SU-DHL-6 (cell line): ENCODE data around the gene MYOD1.

Experiments used
- H2AFZ ChIP-seq: fragments of 200-600 bp; sonication (generic); 2 replicates; pipeline ENCODE4 v1.6.1; 2014; ENCODE audit warnings: low read depth, mild to moderate bottlenecking, moderate library complexity, mixed read lengths, antibody characterized with exemption, low read length; ENCODE audit not compliant: severe bottlenecking
- H3F3A ChIP-seq: fragments of 200-600 bp; shearing (Covaris generic); 2 replicates; pipeline ENCODE4 v1.6.0; 2016; ENCODE audit warnings: antibody characterized with exemption, mild to moderate bottlenecking; ENCODE audit not compliant: insufficient read depth
- H3K27ac ChIP-seq: fragments of 200-600 bp; sonication (generic); 2 replicates; pipeline ENCODE4 v1.5.1; 2016; ENCODE audit warnings: low read depth, mild to moderate bottlenecking, low read length, moderate library complexity, mixed read lengths
- H3K27me3 ChIP-seq: fragments of 200-600 bp; sonication (generic), shearing (Covaris generic); 2 replicates; pipeline ENCODE4 v1.6.0; 2014; ENCODE audit warnings: mild to moderate bottlenecking, low read length
- H3K36me3 ChIP-seq: fragments of 200-600 bp; sonication (generic); 2 replicates; pipeline ENCODE4 v1.6.1; 2014; ENCODE audit warnings: mild to moderate bottlenecking, low read length, mixed read lengths
- H3K4me2 ChIP-seq: fragments of 300-600, 200-600 bp; shearing (Covaris generic), sonication (generic); 2 replicates; pipeline ENCODE4 v1.6.0; 2014; ENCODE audit warnings: low read length, low read depth, mild to moderate bottlenecking; ENCODE audit not compliant: poor library complexity, severe bottlenecking
- H3K4me3 ChIP-seq: fragments of 200-600 bp; sonication (generic); 2 replicates; pipeline ENCODE4 v1.5.1; 2014; ENCODE audit warnings: antibody characterized with exemption, low read length, mild to moderate bottlenecking, mixed read lengths; ENCODE audit not compliant: insufficient read depth, poor library complexity, severe bottlenecking
- H3K79me2 ChIP-seq: fragments of 200-600 bp; sonication (generic); 2 replicates; pipeline ENCODE4 v1.6.1; 2014; ENCODE audit warnings: mild to moderate bottlenecking, low read length, moderate library complexity; ENCODE audit not compliant: insufficient read depth
- H3K9ac ChIP-seq: fragments of 200-600 bp; sonication (generic); 2 replicates; pipeline ENCODE4 v1.7.0; 2014; ENCODE audit warnings: mild to moderate bottlenecking, low read length
- H3K9me2 ChIP-seq: fragments of 200-600 bp; sonication (generic); replicated peaks from 2 replicates; pipeline ENCODE4 v1.6.1; 2014; ENCODE audit warnings: low read length; ENCODE audit not compliant: insufficient read depth
- H3K9me3 ChIP-seq: fragments of 200-600 bp; sonication (generic); 2 replicates; pipeline ENCODE4 v1.6.1; 2014; ENCODE audit warnings: low read length, mixed read lengths; ENCODE audit not compliant: insufficient read depth
- H4K20me1 ChIP-seq: fragments of 200-600 bp; sonication (generic); 2 replicates; pipeline ENCODE4 v1.6.1; 2014; ENCODE audit warnings: low read depth, mild to moderate bottlenecking, antibody characterized with exemption, low read length, moderate library complexity, mixed read lengths
- EZH2phosphoT487 ChIP-seq: fragments of 200-600 bp; sonication (generic), shearing (Covaris generic); conservative IDR thresholded peaks from 2 replicates; pipeline ENCODE4 v1.6.1; 2018; ENCODE audit warnings: mild to moderate bottlenecking, antibody characterized with exemption, low read length, moderate library complexity, mixed read lengths
- TF ChIP-seq, protein P1 (sequence below): fragments of 200-600 bp; sonication (generic); IDR thresholded peaks from one replicate; pipeline ENCODE4 v1.5.1; 2017; ENCODE audit warnings: antibody characterized with exemption, mild to moderate bottlenecking, low read length, moderate library complexity; ENCODE audit not compliant: insufficient read depth, poor library complexity, severe bottlenecking

The MYOD1 gene

DNA sequence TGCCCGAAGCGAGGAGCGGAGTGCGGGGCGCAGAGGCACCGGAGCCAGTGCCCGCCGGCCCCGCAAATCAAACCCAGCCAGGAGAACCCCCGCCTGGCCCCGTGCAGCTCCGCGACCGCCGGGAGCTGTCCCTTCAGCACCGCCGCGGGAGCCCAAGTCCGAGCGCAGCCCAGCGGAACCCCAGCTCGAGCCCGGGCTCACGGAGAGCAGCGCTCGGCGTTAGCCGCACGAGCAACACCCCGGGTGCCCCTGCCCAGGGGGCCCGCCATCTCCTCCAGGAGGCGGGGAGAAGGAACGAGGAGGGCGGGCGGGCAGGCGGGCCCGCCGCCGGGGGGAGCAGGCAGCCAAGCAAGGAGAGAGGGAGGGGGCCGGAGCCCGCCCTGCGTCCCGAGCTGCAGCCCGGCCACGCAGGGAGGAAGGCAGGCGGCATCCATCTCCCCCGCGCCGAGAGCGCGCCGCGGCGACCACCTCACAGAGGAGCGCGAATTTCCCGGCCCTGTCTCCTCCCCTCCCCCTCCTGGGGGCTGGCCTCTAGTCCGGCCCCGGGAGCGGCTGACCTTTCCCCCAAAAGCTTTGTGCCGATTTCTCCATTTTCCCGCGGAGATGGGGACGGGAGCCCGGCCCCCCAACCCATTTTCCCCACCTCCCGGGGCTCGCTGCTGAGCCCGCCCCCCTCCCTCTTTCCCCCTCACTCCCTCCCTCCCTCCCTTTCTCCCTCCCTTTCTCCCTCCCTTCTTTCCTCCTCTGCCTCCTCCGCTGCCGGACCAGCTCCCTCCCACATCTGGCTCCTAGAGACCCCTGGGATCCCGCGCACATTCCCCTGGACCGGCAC lies 15.8 kb downstream of the MYOD1 start:
- TF ChIP-seq EZH2phosphoT487, result no peak
- TF ChIP-seq, protein P1, sequence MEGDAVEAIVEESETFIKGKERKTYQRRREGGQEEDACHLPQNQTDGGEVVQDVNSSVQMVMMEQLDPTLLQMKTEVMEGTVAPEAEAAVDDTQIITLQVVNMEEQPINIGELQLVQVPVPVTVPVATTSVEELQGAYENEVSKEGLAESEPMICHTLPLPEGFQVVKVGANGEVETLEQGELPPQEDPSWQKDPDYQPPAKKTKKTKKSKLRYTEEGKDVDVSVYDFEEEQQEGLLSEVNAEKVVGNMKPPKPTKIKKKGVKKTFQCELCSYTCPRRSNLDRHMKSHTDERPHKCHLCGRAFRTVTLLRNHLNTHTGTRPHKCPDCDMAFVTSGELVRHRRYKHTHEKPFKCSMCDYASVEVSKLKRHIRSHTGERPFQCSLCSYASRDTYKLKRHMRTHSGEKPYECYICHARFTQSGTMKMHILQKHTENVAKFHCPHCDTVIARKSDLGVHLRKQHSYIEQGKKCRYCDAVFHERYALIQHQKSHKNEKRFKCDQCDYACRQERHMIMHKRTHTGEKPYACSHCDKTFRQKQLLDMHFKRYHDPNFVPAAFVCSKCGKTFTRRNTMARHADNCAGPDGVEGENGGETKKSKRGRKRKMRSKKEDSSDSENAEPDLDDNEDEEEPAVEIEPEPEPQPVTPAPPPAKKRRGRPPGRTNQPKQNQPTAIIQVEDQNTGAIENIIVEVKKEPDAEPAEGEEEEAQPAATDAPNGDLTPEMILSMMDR, result no peak
- H3K4me3 ChIP-seq, result no peak overlapping the region

DNA sequence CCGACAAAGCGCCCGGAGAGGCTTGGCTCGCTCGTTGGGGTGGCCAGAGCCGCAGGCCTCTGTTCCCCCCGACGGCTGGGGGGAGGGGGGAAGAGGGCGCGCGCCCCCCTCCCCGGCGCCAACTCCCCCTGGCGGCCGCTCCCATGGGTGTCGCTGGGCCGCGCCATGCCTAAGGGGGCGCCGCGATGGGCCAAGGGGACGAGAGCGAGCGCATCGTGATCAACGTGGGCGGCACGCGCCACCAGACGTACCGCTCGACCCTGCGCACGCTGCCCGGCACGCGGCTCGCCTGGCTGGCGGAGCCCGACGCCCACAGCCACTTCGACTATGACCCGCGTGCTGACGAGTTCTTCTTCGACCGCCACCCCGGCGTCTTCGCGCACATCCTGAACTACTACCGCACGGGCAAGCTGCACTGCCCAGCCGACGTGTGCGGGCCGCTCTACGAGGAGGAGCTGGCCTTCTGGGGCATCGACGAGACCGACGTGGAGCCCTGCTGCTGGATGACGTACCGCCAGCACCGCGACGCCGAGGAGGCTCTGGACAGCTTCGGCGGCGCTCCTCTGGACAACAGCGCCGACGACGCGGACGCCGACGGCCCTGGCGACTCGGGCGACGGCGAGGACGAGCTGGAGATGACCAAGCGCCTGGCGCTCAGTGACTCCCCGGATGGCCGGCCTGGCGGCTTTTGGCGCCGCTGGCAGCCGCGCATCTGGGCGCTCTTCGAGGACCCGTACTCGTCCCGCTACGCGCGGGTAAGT lies 16.6 kb downstream of the MYOD1 start:
- Histone ChIP-seq H3K9ac (no peak overlapping the region), H3K9me3 (no peaks in the 10 kb centered on the region), H3K9me2 (no peaks in the 10 kb centered on the region), H3K36me3 (no peaks in the 10 kb centered on the region), H3K4me3 (no peak overlapping the region), H2AFZ (no peak overlapping the region), H3K27ac (no peak overlapping the region), H3K27me3 (no peaks in the 10 kb centered on the region), H3F3A (no peaks in the 10 kb centered on the region), H3K4me2 (no peak overlapping the region), H4K20me1 (no peaks in the 10 kb centered on the region), H3K79me2 (no peaks in the 10 kb centered on the region)
- TF ChIP-seq, protein P1, result no peak
- TF ChIP-seq EZH2phosphoT487, result no peak

More for the DNA sequence above, 15.8 kb downstream of the MYOD1 start:
- Histone ChIP-seq H3F3A (no peaks in the 10 kb centered on the region), H4K20me1 (no peaks in the 10 kb centered on the region), H3K9me3 (no peaks in the 10 kb centered on the region), H3K79me2 (no peaks in the 10 kb centered on the region), H3K27ac (no peak overlapping the region), H3K4me2 (no peak overlapping the region), H3K9me2 (no peaks in the 10 kb centered on the region), H3K36me3 (no peaks in the 10 kb centered on the region), H3K9ac (no peak overlapping the region), H2AFZ (no peak overlapping the region), H3K27me3 (no peaks in the 10 kb centered on the region)

DNA sequence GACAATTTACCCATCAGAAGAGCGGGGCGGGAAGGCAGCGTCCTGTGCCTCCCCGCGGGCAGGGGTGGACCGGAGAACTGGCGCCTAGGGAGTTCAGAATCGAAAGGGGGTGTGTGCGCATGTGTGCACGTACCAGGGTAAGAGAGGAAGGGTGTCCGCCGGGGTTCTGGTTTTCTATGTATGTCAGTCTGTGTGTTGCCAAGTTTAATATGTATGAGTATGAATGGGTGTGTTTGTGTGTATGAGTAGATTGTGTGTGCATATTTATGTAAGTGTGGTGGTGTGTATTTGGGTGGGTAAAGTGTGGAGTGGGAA lies 17.2 kb downstream of the MYOD1 start:
- no peaks in the 10 kb centered on the region for H3K79me2 ChIP-seq
- H3K4me3 ChIP-seq, result no peak overlapping the region
- no peaks in the 10 kb centered on the region for H4K20me1 ChIP-seq
- H3K9me3 ChIP-seq, result no peaks in the 10 kb centered on the region
- TF ChIP-seq EZH2phosphoT487, result no peak
- TF ChIP-seq, protein P1, result no peak
- H3K9ac ChIP-seq, result no peak overlapping the region
- no peaks in the 10 kb centered on the region for H3K27me3 ChIP-seq
- no peaks in the 10 kb centered on the region for H3K9me2 ChIP-seq
- no peak overlapping the region for H3K27ac ChIP-seq
- no peak overlapping the region for H2AFZ ChIP-seq
- H3F3A ChIP-seq, result no peaks in the 10 kb centered on the region
- H3K36me3 ChIP-seq, result no peaks in the 10 kb centered on the region
- no peak overlapping the region for H3K4me2 ChIP-seq
